GM19193 (cell line): ENCODE data around the gene TMEM132E.

ENCODE experiments used
- POLR2A ChIP-seq: IDR thresholded peaks from 4 replicates; pipeline ENCODE4 v1.6.1; 2011; ENCODE audit not compliant: insufficient read depth, insufficient read length; ENCODE audit errors: extremely low read depth

TMEM132E gene

DNA sequence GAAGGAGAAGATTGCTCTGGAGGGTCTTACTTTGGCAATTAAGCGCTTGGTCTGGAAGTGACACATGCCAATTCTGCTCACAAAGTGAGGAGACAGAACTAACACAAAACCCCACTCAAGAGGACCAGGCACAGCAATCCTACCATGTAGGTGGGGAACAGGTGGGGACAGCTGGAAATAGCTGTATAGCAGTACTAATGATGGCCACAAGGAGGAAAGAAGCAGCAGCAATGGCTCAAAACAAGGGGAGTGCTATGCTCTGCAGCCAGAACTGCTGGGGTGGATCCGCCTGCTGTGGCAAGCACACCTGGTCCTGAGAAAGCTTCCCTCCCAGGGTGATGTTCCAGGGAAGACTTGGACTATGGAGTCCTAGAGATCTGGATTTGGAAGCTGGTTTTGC lies 17.0 kb upstream of the TMEM132E start:
- no peak for TF ChIP-seq POLR2A

DNA sequence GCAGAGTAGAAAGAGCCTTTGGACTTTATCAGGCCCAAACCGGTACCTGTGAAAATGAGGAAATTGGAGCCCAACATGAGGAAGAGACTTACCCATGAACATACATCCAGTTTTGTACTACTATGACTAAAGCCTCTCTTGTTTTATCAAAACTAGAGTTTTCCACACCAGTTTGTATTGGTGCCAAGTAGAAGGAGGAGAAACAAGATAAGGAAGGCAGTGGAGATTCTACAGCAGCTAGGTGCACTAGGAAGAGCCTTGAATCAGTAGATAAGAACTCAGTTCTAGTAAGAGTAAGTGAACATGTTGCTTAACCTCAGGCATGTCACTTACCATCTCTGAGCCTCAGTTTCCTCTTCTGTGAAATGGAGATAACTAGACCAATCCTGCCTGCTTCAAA lies 13.7 kb upstream of the TMEM132E start:
- no peak for TF ChIP-seq POLR2A

DNA sequence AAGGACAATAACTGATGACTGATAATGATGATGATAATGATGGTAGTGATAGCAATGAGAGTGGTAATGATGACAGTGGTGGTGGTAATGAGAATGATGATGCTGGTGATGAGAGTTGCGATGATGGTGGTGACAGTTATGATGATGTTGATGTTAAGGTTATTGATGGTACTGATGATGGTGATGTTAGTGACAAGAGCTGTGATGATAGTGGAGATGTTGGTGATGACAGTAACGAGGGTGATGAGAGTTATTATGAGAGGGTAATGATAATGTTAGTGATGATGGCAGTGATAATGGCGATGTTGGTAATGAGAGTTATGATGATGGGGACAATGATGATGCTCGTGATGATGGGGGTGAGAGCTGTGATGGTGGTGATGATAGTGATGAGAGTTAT lies 13.2 kb upstream of the TMEM132E start:
- no peak for TF ChIP-seq POLR2A

DNA sequence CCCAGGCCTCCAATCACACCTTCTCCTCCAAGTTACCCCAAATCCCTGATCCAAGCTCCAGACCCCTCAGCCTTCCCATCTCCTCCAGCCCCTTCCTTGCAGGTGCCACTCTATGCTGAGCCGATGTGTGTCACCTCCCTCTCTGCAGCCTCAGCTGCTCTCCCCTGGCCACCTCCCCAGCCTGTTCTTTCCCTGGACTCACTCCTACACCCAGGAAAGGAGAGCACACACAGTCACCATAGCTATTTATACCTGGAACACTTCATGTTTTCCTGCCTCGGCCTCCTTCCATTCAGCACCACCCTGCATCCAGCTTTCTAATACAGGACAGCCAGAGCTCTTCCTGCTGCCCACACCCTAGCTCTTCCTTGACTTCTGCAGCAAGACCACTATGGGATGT lies 12.5 kb upstream of the TMEM132E start:
- TF ChIP-seq POLR2A, result no peak

DNA sequence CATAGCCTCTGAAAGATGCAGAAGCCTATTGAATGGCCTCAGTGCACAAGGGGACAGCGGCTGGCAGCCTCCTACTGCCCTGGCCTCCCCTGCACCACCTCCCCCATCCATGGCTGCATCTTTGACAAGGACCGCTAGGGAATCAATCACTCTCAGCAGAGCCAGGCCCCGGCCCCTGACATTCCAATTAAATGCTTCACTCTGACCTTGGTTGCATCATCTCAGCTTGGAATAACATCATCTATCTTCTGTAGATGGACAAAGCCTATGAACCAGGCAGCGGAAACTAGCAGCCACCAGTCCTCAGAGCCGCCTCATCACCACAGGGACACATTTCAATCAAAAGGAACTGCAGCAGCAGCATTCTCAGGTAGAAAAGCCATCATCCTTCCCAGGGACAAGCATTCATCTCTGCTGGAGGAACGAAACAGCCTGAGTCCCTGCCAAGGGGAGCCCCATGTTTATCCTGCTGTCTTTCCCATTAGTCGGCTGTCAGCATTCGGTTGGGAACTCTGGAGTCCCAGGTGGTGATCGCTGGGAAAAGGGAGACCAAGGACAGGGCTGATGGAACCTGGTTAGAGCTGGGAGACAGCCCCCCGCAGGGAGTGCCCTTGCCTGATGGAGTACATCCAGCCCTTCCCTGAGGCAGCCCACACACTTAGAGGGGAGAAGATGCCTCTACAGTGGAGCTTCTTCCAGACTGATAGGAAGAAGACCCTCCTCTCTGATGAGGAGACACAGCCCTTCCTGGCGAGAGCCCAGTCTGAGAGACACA lies 11.5 kb upstream of the TMEM132E start:
- TF ChIP-seq POLR2A, result no peak

DNA sequence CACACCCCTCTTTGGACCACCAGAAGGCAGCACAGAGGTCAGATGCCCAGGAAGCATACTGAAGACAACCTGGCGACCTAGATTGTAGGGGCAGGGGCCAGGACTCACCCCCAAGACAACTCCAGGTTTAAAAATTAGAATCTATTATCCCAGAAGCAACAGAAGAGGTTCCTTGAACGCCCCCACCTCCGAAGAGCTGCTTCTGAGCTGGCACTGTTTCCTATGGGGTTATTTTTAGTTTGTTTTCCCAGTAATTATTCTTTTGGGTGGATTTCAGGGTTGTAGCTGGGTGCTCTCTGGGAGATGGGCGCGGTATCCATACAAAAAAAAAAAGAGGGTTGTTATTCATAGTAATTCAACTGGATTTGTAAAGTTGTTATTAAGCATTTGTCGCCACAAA lies 10.4 kb upstream of the TMEM132E start:
- no peak for TF ChIP-seq POLR2A

DNA sequence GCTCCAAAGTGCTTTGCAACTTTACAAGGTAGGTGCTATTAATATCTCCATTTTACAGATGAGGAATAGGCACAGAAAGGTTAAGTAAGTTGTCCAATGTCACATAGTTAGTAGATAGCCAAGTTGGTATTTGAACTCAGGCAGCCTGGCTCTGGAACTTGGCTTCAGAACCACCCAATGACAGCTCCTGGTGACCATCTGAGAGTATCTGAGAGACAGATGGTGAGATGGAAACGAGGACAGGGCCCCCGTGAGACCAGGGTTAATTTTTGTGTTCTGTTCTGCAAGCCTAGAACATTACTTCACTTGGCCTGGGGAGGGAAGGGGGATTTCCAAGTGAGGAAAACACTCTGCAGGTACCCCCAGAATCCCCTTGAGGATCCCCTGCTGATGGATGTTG lies 9.8 kb upstream of the TMEM132E start:
- TF ChIP-seq POLR2A, result no peak

DNA sequence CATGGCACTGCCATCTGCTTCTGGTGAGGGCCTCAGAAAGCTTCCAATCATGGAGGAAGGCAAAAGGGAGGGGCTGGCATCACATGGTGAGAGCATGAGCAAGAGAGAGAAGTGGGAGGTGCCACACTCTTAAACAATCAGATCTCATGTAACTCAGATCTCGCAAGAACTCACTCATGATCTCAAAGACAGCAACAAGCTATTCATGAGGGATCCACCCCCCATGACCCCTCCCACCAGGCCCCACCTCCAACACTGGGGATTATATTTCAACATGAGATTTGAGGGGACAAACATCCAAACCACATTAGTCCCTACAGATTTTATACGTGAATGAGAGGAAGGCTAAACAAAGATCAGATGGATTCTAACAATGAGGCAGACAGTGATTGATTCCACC lies 8.9 kb upstream of the TMEM132E start:
- no peak for TF ChIP-seq POLR2A

DNA sequence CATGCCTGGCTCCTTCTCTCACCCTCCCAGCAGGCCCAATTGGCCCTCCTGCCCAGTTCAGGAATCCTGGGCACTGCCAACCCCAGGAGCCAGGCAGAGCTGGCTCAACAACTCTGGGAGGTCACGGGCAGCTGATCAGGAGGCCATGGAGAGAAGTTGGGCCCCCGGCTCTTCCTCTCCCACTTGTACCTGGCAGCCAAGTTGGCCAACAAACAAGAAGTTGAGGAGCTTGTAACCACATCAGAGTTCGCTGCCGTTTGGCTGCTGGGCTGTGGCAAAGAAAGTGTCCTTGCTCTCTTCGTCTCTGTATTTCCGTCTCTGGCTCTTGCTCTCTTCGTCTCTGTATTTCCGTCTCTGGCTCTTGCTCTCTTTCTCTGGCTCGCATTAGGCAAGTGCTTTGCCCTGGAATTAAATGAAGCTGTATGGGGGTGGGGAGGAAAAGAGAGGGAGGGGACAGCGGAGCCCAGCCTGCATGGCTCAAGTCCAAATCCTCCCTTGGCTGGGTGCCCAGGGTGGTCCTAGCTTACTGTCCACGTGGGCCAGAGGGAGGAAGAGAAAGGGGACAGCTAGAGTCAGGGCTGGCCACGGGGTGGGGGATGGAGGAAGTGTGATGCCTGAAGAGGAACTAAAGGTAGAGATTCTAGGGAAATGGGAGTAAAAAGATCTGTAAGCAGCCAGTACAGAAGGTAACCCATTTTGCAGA lies 7.8 kb upstream of the TMEM132E start:
- TF ChIP-seq POLR2A, result no peak

DNA sequence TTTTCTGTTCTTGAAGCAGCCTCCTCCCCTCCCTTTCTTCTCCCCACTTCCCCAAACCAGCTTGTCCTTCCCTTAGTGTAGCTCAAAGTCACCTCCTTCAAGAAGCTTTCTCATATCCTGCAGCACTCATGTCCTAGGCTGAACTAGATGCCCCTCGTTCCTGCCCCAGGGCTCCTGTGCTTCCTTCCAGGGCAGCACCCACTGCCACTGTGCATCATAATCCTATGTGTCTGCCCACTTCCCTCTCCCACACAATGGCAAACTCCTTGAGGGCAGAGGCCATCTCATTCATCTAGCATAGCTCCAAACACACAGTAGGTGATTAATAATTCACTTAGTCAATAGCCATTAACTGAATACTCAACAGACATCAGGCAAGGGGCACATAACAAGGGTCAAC lies 6.9 kb upstream of the TMEM132E start:
- TF ChIP-seq POLR2A, result no peak

DNA sequence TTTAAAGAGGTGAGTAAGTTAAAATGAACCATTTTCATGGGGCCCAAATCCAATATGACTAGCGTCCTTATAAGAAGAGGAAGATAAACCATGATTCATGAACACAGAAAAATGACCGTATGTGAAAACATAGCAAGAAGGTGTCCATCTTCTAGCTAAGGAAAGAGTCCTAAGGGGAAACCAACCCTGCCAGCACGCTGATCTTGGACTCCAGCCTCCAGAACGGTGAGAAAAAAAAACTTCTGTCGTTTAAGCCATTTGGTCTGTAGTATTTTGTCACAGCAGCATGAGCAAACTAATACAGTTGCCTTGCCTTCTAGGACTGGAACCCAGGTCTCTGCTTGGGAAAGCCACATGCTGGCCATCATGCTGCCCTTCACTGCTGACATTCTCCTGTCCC lies 4.2 kb upstream of the TMEM132E start:
- TF ChIP-seq POLR2A, result no peak

DNA sequence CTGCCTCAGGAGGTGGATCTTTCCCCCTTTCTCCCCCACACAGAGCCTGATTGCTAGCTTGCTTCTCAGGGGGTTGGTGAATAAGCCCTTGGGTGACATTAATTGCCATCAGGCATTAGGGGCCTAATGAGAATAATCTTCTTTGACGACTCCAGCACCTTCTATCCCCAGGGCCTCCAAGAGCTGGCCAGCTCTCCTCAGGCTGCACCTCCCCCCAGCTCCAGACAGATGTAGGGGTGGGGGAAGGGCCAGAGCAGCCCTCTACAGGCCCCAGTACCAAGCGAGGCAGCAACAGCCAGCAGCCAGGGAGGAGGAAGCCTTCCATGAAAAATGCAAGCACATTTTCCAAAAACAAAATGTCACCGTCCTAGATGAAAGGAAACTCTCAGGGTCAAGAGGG lies 1.4 kb upstream of the TMEM132E start:
- no peak for TF ChIP-seq POLR2A

DNA sequence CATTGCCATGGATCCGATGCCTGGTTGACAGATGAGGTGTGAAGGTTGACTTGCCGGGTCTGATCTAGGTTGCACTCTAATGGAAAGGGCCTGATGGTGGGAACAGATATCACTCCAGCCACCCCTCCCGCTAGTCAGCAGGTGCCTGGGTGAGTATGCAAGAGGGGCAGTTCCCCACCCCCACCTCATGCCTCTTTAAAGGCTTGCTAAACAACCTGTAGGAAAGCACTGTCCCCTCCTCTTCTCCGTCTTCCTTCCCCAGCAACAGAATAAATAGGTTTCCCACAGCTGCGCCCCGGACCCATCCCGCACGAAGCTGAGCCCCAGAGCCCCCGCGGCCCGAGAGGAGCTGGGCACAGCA lies 746 bp upstream of the TMEM132E start:
- TF ChIP-seq POLR2A, result no peak

DNA sequence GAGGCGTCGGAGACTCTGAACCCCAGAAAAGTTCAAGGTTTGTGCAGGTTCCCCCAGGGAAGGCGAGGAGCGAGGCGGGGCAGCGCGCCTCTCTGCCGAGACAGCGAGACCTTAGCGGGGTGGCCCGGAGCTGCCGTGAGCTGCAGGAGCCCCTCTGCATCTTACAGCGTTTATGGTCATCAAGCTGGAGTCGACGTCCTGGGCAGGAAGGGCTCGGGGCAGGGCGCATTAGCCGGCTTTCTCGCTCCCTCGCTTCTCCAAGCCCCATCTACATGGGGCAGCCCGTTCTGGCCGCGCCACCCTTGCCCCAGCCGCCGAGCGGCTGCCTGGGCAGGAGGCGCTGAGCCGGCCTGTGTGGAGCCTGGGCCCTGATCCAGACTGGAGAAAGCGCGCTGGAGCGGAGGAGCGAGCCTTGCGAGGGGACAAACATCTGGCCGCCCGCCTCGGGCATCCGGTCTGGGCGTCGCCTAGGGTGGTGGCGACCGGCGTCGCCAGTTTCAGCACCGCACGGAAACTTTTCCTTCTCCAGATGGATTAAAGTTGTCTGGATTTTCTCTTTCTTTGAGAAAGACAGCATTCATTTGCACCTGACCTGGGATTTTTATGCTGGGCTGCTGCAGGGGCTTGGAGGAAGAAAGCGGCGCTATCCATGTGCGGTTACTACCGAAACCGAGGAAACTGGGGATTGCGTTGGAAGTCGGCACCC lies 750 bp downstream of the TMEM132E start:
- no peak for TF ChIP-seq POLR2A

DNA sequence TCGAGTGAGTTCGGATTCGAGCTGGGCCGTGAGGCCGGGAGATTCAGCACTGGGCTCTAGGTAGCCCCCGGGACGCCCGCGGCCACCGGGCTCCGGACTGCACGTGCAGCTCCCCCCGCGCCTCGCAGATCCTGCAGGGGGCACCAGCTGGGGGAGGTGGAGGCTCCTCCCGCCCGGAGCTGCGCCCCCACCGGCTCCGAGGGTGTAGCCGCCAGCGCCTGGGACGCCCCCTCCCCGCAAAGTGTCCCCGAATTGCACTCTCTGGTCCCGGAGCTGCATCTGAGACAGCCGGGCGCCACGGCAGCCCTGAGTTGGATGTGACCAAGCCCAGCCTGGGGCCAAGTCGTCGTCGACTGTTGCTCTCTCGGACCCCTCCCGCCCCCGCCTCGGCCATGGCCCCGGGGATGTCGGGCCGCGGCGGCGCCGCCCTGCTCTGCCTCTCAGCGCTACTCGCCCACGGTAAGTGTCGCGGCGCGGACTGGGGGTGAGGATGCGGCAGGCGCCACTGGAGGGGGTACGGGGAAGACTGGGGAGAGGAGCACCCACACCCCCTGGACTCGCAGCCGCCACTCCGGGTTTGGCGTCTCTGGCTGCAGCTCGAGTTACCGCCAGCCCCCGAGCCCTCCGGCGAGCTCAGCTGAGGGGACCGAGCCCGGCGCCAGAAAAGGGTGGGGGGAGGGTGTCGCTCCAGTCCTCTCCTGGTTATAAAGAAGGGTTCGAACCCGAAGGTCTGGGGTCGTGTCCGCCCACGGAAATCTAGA lies 1.5 kb downstream of the TMEM132E start:
- no peak for TF ChIP-seq POLR2A
